Stimulated activated CD4-positive, alpha-beta T cell treated with anti-CD3 and anti-CD28 coated beads, TNF-alpha, amount 100 ng/mL, for 48 hours (primary cell): ENCODE results near the gene ADAMTS17.
"Not testable (repeated sequence)": the region's sequence is repeated elsewhere in the genome, so short reads cannot be mapped to it uniquely, and the experiment has no call there.

Source experiments
- DNase-seq, 3 donors: peaks; one replicate each; pipeline ENCODE4 v3.0.0-alpha.2; 2020; ENCODE audit warnings: low read depth in 3 of 3

Gene ADAMTS17

DNA sequence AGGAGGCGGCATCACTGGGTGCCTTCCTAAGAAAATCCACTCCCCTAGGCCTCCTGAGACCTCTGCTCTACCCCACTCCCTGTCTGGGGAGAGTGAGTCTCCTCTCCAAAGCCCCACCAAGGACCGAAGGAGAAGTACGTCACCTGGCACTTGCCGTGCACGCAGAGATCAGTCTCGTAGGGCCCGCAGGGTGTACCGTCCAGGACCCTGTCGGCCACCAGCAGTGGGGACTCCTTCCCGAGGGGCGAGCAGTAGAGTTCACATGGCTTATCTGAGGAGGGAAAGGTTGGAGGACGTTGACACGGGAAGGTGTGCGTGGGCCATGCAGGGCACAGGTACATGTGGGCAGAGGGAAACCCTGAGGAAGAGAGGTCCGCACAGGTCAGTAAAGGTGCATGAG lies 232.9 kb downstream of the ADAMTS17 start:
- no peak for DNase-seq

DNA sequence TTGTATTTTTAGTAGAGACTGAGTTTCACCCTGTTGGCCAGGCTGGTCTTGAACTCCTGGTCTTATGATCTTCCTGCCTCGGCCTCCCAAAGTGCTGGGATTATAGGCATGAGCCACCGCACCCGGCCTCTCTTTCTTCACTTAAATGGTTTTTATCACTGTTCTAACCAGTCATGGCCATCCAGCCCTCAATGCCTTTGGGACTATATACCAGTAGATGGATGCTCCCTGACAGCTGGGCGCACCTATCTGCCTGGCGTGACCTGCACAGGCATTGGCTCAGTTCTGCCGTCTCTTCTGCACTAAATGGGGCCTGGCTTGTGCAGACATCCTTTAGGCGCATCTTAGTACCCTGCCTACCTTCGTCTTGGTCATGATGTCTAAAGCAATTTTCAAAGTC lies 233.4 kb downstream of the ADAMTS17 start:
- DNase-seq = no peak

DNA sequence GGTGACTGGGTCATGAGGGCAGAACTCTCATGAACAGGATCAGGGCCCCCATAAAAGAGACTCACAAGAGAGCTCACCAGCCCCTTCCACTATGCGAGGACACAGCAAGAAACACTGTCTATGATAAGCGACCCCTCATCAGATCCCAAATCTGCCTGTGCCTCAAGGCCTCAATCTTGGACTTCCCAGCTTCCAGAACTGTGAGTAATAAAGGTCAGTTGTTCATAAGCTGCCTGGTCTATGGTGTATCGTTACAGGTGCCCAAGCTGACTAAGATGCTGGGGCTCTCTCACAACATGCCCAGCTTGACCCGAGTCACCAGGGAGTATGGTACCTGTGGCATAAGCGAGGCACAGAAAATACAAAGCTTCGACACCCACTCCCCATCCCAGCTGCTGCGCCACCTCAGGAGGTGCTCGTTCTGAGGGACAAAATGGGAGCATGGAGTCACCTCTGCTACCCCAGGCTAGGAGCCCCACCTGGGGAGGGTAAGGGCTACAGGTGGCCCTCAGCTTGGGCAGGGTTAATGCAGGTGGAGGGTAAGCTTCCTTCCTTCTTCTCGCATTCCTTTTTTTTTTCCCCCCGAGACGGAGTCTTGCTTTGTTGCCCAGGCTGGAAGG lies 234.1 kb downstream of the ADAMTS17 start:
- DNase-seq = no peak

DNA sequence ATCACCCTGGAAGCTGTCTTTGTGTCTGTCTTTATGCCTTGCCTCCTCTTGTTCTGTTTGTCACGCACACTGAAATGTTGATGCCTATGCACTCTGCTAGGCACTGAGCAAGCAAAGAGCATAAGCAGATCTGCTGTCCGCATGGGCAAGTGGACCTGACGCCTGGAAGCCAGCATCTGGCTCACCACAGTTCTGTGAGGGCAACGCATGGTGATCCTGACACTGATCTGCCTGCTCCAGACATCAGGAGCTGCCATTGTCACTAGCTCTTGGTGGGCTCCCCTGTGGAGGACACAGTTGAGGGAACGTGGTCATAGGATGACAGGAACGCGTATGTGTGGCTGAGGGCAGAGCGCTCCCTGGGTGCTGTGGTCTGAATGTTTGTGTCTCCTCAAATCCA lies 234.6 kb downstream of the ADAMTS17 start:
- DNase-seq = no peak

DNA sequence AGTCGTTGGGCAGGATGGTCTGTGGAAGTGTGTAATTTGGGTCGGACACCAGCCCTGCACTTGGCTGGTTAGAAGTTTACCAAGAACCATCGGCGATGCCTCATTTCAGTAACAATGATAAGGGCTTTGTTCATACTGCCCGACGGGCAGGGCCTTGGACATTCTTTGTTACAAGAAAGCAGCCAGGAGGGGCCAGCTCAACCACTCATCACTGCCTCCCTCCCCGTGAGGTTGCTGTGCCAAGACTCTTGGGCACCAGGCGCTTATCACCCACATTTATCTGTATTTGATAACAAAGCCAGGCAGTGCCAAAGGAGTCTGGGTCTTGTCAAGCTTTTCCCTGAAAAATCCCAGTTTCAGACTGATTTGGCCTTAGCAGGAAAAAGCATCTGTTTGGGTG lies 235.0 kb downstream of the ADAMTS17 start:
- no peak for DNase-seq

DNA sequence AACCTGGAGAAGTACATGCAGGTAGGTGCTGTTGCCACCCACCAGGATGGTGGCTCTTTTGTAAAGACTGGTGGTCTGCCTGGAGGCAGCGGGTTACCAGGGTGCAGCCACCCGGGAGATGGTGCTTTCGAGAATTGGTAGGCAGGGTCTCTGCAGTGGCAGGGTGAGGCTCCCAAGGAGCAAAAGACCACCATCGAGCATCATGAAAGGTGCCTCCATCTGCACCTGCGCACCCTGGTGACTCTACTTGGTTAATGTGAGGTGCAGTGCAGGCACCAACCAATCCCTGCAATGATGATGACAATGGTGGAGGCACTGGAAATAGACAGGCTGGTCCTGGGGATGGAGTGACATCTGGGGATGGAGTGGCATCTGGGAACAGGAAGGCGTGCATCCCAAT lies 236.7 kb downstream of the ADAMTS17 start:
- DNase-seq = no peak

DNA sequence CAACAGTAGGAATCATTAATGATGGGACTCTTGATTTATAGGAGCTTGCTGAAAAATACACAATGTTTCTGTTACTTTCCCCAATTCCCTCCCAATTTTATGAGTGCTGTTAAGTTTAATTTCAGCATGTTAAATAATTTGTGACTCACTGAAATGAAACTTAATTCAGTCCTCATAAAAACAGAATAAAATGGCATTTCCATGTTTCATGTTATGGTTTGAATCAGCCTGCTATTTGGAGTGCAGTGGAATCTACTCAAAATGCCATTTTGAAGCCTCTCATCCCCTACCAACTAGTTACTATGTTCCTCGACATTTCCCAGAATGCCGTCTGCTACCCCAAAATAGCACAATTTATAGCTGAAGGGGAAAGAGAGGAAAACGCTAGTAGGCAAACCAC lies 237.5 kb downstream of the ADAMTS17 start:
- DNase-seq = no peak

DNA sequence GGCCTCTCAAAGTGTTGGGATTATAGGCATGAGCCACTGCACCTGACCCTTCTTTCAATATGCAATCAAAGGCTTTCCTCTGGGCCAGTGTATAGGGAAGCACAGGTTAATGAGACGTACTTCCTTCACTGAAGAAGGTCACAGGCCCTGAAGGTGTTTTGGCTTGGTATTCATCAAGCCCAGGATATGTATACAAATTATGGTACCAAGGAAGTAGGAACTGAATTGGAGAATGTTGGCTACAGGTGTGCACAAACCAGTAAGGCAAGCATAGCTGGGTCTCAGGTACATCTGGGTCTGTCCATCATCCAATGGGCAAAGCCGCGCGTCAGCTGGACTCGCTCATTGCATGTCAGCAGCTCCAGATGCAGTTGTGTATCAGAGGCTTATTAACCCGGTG lies 237.9 kb downstream of the ADAMTS17 start:
- DNase-seq = no peak

DNA sequence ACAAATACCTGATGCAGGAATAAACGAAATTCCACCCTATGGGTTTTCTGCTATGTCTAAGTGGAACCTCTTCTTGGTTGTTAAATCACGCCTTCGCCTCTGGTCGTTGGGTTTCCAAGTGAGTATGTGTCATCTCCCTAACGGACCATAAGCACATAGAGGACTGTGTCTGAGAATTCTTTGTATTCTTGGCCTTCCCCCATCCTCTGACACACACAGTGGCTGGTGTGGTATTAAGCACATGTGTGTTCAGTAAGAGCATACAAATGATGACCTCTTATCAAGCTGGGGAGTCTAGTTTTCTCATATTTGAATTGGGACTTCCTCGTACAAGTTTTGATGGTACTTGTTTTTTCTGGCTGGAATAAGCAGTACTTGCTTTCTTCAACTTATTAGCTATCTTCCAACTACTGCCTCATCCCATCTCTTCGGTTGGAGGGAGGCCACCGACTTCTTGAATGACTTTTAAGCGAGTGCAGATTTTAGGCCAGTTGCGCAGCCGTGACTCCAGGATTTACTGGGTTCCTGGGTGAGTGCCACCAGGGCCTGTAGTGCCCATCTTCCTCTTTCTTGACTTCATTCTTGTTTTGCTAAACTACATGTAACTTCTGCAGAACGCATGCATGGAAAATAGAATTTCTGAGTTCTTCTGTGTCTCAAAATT lies 240.2 kb downstream of the ADAMTS17 start:
- DNase-seq = no peak

DNA sequence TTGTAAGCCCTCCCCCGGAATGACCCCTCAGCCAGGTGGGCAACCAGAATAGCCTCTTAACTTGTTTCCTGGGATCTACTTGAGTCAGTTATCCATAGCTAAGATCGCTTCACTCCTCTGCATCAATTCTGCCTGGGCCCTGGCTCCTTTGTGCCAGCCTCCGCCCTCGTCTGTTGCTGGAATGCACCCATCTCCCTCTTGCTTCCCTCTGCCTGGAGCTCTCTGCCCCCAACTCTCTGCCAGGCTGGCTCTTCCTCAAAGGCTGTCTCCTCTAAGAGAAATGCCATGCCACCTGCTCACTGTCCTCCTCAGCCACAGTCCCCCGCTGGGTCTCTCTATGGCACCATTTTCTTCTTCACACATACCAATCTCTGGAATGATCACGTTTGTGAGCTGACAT lies 240.8 kb downstream of the ADAMTS17 start:
- DNase-seq = no peak

DNA sequence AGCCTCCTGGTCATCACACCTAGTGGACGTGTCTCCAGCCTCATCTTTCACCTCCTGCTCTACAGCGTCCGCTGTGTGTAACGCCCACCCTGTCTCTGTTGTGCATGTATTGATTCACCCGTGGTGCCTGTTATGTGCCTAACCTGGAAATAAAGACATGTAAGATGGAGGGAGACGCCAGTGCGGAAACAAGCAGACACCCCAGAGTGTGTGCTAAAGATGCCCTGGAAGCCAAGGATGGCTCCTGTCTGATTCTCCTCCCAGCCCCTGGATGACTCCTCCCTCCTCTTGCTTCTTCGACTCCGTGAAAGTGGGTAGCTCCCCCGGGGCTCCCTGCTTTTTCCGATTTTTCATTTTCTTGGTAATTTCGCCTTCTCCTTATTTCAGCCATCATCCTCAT lies 241.8 kb downstream of the ADAMTS17 start:
- no peak for DNase-seq

DNA sequence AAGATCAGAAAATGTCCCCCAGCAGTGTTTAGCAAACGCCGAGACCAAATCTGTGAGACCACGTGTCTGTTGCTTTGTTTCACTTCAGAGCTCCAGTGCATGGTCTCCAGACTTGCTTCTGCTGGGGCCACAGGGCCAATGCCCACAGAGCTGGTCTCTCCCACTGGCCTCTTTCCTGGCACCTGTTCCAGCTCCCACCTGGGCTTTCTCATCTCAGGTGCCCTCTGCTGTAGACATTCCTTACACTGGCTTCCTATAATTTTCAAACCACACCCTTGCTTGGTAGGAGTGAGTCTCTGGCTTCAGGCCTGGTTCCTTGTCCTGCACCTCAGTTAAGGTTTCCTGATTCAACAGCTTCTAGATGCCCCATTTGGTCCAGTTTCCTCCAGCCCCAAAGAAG lies 243.1 kb downstream of the ADAMTS17 start:
- DNase-seq = no peak

DNA sequence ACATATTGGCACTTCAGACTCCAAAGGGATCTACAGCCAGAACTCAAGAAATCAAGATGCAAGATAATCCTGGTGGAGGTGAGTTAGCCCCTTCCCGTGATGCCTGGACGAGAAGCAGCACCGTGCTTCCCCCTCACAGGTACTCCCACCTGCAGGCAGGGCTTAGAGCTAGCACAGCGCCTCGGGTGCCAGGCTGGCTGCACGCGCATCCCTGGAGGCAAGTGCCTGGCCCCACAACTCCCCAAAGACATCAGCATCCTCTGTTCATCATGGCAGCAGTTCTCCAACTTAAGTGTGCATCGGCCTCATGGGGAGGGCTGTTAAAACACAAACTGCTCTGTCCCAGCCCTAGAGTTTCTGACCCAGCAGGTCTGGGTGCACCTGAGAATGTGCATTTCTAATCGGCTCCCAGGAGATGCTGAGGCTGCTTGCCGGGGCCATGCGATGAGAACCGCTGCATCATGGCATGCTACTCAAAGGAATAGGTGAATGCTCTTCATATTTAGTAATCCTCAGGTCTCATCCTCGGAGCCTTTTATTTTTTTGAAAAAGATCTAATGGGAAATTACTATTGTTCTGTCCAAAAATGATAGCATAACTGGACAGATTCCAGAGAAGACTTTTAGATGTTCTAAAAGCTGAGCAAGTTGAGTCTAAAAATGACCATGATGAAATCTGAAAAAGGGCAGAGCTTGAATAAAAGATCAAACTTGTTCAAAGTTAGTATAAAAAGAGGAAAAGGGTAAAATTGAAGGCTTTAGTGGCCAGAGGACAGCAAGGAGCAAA lies 244.2 kb downstream of the ADAMTS17 start:
- DNase-seq = no peak

DNA sequence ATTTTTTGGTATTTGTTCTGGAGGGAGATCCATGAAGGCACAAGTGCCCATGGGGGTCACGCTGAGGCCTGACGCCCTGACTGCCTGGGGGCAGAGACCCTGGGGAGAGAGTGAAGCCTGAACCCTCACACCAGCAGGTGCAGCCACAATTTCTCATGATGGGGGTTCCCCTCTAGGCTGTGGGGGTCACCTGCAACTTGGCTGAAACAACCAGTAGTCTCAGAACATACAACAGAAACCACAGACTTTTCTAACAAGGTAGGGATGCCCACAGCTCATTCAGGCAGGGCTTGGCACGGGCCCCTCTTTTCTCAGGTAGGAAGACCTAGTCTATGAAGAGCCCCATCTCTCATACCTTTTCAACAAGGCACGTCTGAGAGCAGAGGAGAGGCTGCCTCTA lies 245.1 kb downstream of the ADAMTS17 start:
- DNase-seq = no peak

DNA sequence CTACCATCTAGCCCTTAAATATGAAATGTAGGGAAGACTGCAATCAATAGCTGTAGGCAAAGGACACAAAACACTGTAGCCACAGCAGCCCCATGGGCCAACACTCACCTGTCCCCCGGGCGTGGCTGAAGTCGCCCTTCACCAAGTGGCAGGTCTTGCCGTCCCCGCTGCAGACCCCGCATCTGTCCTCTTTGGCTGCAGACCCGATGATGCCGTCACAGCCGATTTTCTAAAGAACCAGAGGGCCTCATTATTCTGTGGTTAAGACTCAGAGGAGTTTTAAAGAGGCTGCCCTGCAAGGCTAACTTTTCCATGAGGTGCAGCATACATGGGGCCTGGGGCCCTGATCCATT lies 245.6 kb downstream of the ADAMTS17 start:
- DNase-seq = no peak

DNA sequence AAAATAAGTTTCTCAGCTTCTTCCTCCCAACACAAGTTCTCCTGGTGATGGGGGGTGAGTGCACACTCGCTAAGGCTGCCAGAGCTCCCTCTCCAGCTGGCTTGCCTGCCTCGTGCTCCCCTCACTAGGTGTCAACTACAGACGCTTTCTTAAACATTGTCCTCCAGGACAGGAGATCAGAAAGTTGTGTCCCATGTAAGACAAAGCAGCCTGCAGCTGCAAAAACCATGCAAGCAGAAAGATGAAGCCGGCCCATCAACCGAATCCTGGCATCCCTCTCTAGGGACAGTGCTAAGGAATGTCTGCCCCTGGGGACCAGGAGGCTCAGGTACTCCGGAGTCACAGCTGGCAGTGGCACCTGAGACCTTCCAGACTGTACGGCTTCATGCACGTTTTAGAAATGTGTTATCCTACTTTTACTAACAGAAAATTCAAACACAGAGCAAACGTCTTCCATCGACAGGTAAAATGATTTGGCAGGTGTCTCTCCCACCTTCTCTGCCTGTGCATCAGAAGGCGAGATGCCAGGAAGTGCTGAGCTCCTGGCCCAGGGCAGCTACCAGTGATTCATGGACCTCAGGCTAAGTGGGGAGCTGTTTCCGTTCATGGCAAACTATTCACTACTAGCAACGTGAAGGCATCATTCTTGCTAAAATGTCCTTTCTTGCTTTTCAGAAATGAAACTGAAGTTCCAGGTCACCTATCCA lies 246.1 kb downstream of the ADAMTS17 start:
- no peak for DNase-seq

DNA sequence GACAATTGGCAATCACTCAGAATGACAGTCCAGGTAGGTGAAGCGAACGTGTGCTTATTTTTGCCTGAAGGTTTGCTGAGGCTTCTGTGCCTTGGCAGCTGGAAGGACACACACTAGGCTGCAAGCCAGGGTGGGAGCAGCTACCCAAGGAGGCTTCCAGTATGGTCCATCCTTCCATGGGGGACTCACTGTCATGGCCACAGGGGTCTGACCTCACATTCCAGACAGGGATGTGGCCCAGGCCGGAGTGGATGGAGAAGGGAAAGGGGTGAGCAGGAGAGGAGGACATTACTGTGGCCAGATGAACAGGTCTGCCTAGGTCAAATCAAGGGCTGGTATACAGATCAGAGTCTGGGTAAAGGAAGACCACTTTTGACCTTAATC lies 247.7 kb downstream of the ADAMTS17 start:
- no peak for DNase-seq

DNA sequence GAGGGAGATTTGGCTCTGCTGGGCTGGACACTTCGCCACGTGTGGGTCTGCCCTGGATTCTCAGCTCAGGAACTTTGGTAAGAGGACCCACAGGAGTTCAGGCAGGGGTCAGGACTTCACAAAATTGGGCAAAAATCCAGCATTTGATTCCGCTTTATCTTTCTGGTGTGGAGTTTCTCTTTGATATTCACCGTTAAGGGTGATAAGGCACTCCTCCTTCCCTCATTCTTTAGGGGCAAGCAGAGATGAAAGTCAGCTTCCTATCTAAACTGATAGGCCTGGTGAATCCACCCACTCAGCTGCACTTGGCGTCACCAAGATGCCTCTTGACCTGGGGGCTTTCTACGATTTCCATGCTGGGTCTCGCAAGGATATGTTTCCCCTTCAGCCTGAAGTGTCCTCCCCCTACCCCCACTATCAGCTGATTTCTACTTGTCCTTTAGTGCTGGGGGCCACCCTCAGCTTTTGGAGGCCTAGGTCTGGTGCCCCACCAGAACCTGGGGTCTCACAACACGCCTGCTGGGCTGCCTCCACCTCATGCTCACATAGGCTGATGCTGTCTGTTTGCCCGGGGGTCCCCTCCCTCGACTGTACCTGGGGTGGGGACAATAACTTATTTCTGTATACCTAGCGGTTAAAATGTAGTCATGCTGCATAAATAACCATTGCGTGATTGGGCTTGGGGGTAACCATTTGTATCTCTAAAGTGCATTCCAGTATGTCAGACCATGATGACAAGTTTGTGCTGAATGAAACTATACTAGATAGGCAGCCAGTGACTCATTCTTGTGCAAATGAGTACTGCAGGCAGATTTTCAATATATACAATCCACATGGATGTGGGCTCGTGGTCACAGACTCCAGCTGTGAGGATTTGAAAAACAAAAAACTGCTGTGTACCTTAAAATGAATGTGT lies 248.3 kb downstream of the ADAMTS17 start:
- DNase-seq = no peak

DNA sequence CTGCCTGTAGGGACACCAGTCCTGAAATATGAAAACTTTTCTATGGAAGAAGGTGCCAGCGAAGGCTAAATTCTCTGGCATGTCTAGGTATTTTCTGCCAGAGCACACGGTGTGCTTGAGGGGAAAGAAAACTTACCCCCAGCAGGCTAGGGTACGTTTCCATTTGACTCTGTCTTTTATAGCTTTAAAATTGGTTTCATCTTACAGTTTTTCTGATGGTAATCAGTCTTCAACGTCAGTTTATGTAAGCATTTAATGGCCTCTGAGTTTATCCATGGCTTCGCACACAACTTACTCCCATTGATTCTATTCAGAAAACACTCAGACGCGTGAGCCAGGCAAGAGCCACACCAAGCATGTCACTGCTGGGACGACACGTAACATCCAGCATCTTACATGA lies 249.7 kb downstream of the ADAMTS17 start:
- DNase-seq = no peak

DNA sequence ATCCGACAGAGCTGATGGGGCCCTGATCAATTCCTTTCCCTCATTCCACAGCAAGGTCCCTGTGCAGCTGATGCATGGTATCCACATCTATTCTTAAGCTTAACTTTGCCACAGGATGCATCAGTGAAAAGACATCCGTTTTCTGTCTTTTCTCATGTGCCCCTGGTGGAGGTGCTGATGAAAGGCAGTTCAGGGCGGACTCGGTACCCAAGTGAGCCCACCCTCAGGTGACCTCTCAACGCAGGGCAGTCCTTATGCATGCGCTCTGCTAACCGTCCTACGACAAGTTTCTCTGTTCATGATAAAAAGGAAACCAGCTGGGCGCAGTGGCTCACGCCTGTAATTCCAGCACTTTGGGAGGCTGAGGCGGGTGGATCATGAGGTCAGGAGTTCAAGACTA lies 251.4 kb downstream of the ADAMTS17 start:
- no peak for DNase-seq

DNA sequence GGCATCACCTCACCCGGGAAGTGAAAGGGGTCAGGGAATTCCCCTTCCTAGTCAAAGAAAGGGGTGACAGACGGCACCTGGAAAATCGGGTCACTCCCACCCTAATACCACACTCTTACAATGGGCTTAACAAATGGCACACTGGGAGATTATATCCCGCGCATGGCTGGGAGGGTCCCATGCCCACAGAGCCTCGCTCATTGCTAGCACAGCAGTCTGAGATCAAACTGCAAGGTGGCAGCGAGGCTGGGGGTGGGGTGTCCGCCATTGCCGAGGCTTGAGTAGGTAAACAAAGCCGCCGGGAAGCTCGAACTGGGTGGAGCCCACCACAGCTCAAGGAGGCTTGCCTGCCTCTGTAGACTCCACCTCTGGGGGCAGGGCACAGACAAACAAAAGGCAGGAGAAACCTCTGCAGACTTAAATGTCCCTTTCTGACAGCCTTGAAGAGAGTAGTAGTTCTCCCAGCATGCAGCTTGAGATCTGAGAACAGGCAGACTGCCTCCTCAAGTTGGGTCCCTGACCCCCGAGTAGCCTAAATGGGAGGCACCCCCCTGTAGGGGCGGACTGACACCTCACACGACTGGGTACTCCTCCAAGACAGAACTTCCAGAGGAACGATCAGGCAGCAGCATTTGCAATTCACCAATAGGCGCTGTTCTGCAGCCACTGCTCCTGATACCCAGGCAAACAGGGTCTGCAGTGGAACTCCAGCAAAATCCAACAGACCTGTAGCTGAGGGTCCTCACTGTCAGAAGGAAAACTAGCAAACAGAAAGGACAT lies 257.5 kb downstream of the ADAMTS17 start:
- DNase-seq = not testable (repeated sequence)
